Endothelial cell of umbilical vein (primary cell): ENCODE data around the gene METRNL. TPM values are rescaled to one million over a fixed set of nuclear protein-coding genes. Genes with fewer than 3 reads are reported as not detected.

Source experiments
- BruUV-seq: library from RNA; stranded (reverse); fragments of 400-500 nt; replicated peaks from 2 replicates; lab custom pipeline; 2021; lab: Mats Ljungman, UMichigan
- CTCF ChIA-PET: fragments of 300-600, 350-600 bp; sonication (Branson Sonifier 250); formaldehyde crosslinking; loops from one replicate; lab custom pipeline; 2021; ENCODE audit warnings: antibody characterized with exemption, inconsistent platforms; lab: Charles Lee
- POLR2A ChIA-PET: fragments of 300-600, 350-600 bp; sonication (Branson Sonifier 250); formaldehyde crosslinking; loops from one replicate; lab custom pipeline; 2021; ENCODE audit warnings: antibody characterized with exemption, inconsistent platforms; lab: Charles Lee
- DNase-seq: peaks from one replicate; pipeline ENCODE4 v3.0.0-alpha.2; 2011; ENCODE audit warnings: low read depth, low spot score
- FAIRE-seq: peaks from 2 replicates; lab custom pipeline; 2011; peaks lifted over from hg19 to GRCh38; lab: Jason Lieb, UNC
- H2AFZ ChIP-seq: 2 replicates; pipeline ENCODE4 v1.6.0; 2012; ENCODE audit warnings: low read depth, low read length, control low read depth, inconsistent platforms
- H3K27ac ChIP-seq: 2 replicates; pipeline ENCODE4 v1.5.1; 2011; ENCODE audit warnings: low read depth, mild to moderate bottlenecking, control low read depth, low read length, moderate library complexity; ENCODE audit not compliant: insufficient read depth
- H3K27me3 ChIP-seq, 2 experiments: 2 replicates each; pipeline versions ENCODE4 v1.6.0 to v1.6.1; 2011; ENCODE audit warnings: low read length in 2 of 2, mixed read lengths in 1 of 2; ENCODE audit not compliant: control insufficient read depth in 2 of 2, insufficient read depth in 2 of 2
- H3K36me3 ChIP-seq, 2 experiments: 2 replicates in 1 of 2; 3 replicates in 1 of 2; pipeline ENCODE4 v1.5.1; 2011; ENCODE audit warnings: low read length in 2 of 2, mild to moderate bottlenecking in 1 of 2, moderate library complexity in 1 of 2; ENCODE audit not compliant: control insufficient read depth in 2 of 2, insufficient read depth in 2 of 2; ENCODE audit errors: extremely low read depth in 1 of 2
- H3K4me1 ChIP-seq: 3 replicates; pipeline ENCODE4 v1.5.1; 2011; ENCODE audit warnings: mild to moderate bottlenecking, low read length; ENCODE audit not compliant: control insufficient read depth, insufficient read depth; ENCODE audit errors: extremely low read depth
- H3K4me2 ChIP-seq: 2 replicates; pipeline ENCODE4 v1.6.1; 2011; ENCODE audit warnings: low read length, control low read depth, mixed read lengths; ENCODE audit not compliant: insufficient read depth
- H3K4me3 ChIP-seq, 3 experiments: fragments of 200-600 bp in 1 of 3; sonication (generic), shearing (Covaris generic) in 1 of 3; replicated peaks in 1 of 3; 2 replicates each; pipeline ENCODE4 v1.5.1; 2011 to 2016; ENCODE audit warnings: control low read depth in 3 of 3, low read length in 3 of 3, mild to moderate bottlenecking in 2 of 3, inconsistent platforms in 1 of 3, low read depth in 1 of 3, moderate library complexity in 1 of 3; ENCODE audit not compliant: insufficient read depth in 1 of 3
- H3K79me2 ChIP-seq: 2 replicates; pipeline ENCODE4 v1.6.0; 2012; ENCODE audit warnings: low read length, inconsistent platforms; ENCODE audit not compliant: control insufficient read depth, insufficient read depth
- H3K9ac ChIP-seq: replicated peaks from 2 replicates; pipeline ENCODE3; 2011; ENCODE audit warnings: low read length, control low read depth; ENCODE audit not compliant: insufficient read depth; ENCODE audit errors: extremely low read depth
- H3K9me1 ChIP-seq: replicated peaks from 3 replicates; pipeline ENCODE4 v1.6.0; 2011; ENCODE audit warnings: mild to moderate bottlenecking, low read length; ENCODE audit not compliant: control insufficient read depth, insufficient read depth; ENCODE audit errors: extremely low read depth
- H3K9me3 ChIP-seq: replicated peaks from 2 replicates; pipeline ENCODE4 v1.5.1; 2012; ENCODE audit warnings: low read length, inconsistent platforms; ENCODE audit not compliant: control insufficient read depth, insufficient read depth
- H4K20me1 ChIP-seq: replicated peaks from 2 replicates; pipeline ENCODE3; 2011; ENCODE audit warnings: mild to moderate bottlenecking, low read length; ENCODE audit not compliant: control insufficient read depth, insufficient read depth; ENCODE audit errors: extremely low read depth
- EZH2 ChIP-seq: IDR thresholded peaks from 2 replicates; pipeline ENCODE4 v1.6.1; 2012; ENCODE audit warnings: borderline replicate concordance, low read depth, mild to moderate bottlenecking, moderate library complexity, low read length, inconsistent platforms; ENCODE audit not compliant: severe bottlenecking
- FOS ChIP-seq: IDR thresholded peaks from 2 replicates; pipeline ENCODE4 v1.6.1; 2011; ENCODE audit warnings: mild to moderate bottlenecking, low read length, moderate library complexity, borderline replicate concordance; ENCODE audit not compliant: insufficient read depth
- GATA2 ChIP-seq: IDR thresholded peaks from 2 replicates; pipeline ENCODE4 v1.7.0; 2011; ENCODE audit warnings: low read depth, mild to moderate bottlenecking, moderate library complexity, mixed read lengths, low read length; ENCODE audit not compliant: insufficient read length, insufficient read depth
- JUN ChIP-seq: IDR thresholded peaks from 2 replicates; pipeline ENCODE4 v1.6.1; 2011; ENCODE audit warnings: borderline replicate concordance, low read depth; ENCODE audit not compliant: insufficient read length, insufficient read depth
- MYC ChIP-seq: IDR thresholded peaks from one replicate; pipeline ENCODE4 v1.6.1; 2011; ENCODE audit warnings: mild to moderate bottlenecking, low read depth, low read length
- POLR2A ChIP-seq: IDR thresholded peaks from 2 replicates; pipeline ENCODE4 v1.6.1; 2012; ENCODE audit warnings: low read depth, mild to moderate bottlenecking, control low read depth, low read length
- POLR2AphosphoS5 ChIP-seq: IDR thresholded peaks from 2 replicates; pipeline ENCODE4 v1.6.1; 2012; ENCODE audit warnings: low read depth, mild to moderate bottlenecking, control low read depth, low read length, moderate library complexity; ENCODE audit not compliant: insufficient read depth
- dilution Hi-C: fragments of 300-500 bp; cut with MboI; formaldehyde crosslinking; loops from one replicate; pipeline ENCODE4 v1.15.0; 2019; ENCODE audit warnings: low sequenced_read_pairs; ENCODE audit not compliant: extremely low pct_ligation_motif_present
- intact Hi-C: fragments of 100-400 bp; cut with micrococcal nuclease; formaldehyde crosslinking; loops from one replicate; pipeline ENCODE4 v1.10.0; 2022
- polyA plus RNA-seq, 4 experiments: library from polyadenylated mRNA; depleted of rRNA in 3 of 4; stranded (reverse) in 3 of 4; unstranded in 1 of 4; fragments of >200 nt; gene quantifications; 2 replicates each; pipeline versions ENCODE4 v1.2.1 to v1.2.3, GENCODE V29; 2011 to 2012; ENCODE audit warnings: missing spikeins in 1 of 4
- total RNA-seq: library from RNA; stranded (reverse); gene quantifications from 2 replicates; pipeline ENCODE4 v1.2.3, GENCODE V29; 2021
- TF ChIP-seq, protein P1 (sequence below): IDR thresholded peaks from 2 replicates; pipeline ENCODE4 v1.6.1; 2011; ENCODE audit not compliant: insufficient read depth, insufficient read length
- TF ChIP-seq, protein P2 (sequence below), 2 donors: IDR thresholded peaks; 1 replicate in 1 of 2; 2 replicates in 1 of 2; pipeline ENCODE4 v1.5.1; 2011; ENCODE audit warnings: low read length in 2 of 2, mild to moderate bottlenecking in 2 of 2, moderate library complexity in 2 of 2, control low read depth in 1 of 2, inconsistent platforms in 1 of 2, low read depth in 1 of 2; ENCODE audit not compliant: insufficient read depth in 1 of 2; ENCODE audit errors: extremely low read depth in 1 of 2

Gene METRNL
- total and polyA plus RNA-seq, 2 donors (not counting 3 experiments of a cell fraction or from before 2014, with no cell fraction given), result 29.5 to 54.4 TPM

DNA sequence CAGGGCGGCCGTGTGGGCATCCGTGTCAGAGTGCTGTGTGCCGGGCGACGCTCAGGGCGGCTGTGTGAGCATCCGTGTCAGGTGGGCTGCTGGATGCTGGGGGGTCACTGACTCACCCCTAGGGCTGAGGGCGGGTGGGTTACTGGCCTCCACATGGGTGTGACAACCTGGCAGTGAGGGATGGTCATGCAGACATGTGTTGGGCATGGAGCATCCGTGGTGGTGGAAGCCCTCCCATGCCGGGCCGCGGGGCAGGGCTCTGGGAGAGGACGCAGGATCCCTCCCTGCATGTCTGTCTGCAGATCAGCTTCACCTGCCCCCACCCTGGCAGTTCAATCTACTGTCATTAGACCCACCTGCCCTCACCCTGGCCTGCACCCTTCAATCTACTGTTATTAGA is 56.3 kb downstream of the METRNL start:
- Histone ChIP-seq H2AFZ (no peak overlapping the region), H3K79me2 (no peaks in the 10 kb centered on the region), H3K27me3 (peaks cover 0 to 5% of the 10 kb centered on the region in 2 experiments), H3K9me3 (no peaks in the 10 kb centered on the region), H3K4me2 (no peak overlapping the region), H3K27ac (no peak overlapping the region), H3K9ac (no peak overlapping the region), H4K20me1 (no peaks in the 10 kb centered on the region), H3K4me1 (no peaks in the 10 kb centered on the region), H3K36me3 (no peaks in the 10 kb centered on the region), H3K4me3 (no peak overlapping the region), H3K9me1 (no peaks in the 10 kb centered on the region)
- DNase-seq, result no peak
- ChIA-PET CTCF (no interaction called here), POLR2A (no interaction called here)
- TF ChIP-seq, protein P1, sequence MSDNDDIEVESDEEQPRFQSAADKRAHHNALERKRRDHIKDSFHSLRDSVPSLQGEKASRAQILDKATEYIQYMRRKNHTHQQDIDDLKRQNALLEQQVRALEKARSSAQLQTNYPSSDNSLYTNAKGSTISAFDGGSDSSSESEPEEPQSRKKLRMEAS, result no peak
- no peak for TF ChIP-seq GATA2
- TF ChIP-seq, protein P2, sequence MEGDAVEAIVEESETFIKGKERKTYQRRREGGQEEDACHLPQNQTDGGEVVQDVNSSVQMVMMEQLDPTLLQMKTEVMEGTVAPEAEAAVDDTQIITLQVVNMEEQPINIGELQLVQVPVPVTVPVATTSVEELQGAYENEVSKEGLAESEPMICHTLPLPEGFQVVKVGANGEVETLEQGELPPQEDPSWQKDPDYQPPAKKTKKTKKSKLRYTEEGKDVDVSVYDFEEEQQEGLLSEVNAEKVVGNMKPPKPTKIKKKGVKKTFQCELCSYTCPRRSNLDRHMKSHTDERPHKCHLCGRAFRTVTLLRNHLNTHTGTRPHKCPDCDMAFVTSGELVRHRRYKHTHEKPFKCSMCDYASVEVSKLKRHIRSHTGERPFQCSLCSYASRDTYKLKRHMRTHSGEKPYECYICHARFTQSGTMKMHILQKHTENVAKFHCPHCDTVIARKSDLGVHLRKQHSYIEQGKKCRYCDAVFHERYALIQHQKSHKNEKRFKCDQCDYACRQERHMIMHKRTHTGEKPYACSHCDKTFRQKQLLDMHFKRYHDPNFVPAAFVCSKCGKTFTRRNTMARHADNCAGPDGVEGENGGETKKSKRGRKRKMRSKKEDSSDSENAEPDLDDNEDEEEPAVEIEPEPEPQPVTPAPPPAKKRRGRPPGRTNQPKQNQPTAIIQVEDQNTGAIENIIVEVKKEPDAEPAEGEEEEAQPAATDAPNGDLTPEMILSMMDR (IDR thresholded peaks at IDR 0.05; ENCODE audit: extremely low read depth in 1 of 2, insufficient read depth in 1 of 2, low read depth in 1 of 2, low read length in 2 of 2), result no peak
- TF ChIP-seq EZH2, result no peak
- no peak for TF ChIP-seq MYC
- no peak for TF ChIP-seq JUN
- TF ChIP-seq POLR2AphosphoS5, result no peak
- TF ChIP-seq FOS, result no peak
- no peak for TF ChIP-seq POLR2A
- FAIRE-seq, result no peak
- no TSS peak for BruUV-seq
- intact Hi-C loops, result no loop called here
- dilution Hi-C loops, result no loop called here
